ENCODE results near the gene CYB561. TPM values are rescaled to one million over a fixed set of nuclear protein-coding genes. Genes with fewer than 3 reads are reported as not detected.

Gene CYB561
- total and polyA plus RNA-seq, 2 experiments from 2014 or later: 13.7 to 30.9 TPM

- H4K20me1 ChIP-seq (replicated peaks; ENCODE audit: insufficient read depth): no peaks in the 10 kb centered on the region
- no peaks in the 10 kb centered on the region; the same call in 2 of the 3 replicates for H3K36me3 Mint-ChIP-seq (ENCODE audit: low read depth)
- no peak for TF ChIP-seq ZNF331 (CRISPR knock-in tag; IDR thresholded peaks at IDR 0.05; ENCODE audit: low read depth)
- TF ChIP-seq, protein P1, sequence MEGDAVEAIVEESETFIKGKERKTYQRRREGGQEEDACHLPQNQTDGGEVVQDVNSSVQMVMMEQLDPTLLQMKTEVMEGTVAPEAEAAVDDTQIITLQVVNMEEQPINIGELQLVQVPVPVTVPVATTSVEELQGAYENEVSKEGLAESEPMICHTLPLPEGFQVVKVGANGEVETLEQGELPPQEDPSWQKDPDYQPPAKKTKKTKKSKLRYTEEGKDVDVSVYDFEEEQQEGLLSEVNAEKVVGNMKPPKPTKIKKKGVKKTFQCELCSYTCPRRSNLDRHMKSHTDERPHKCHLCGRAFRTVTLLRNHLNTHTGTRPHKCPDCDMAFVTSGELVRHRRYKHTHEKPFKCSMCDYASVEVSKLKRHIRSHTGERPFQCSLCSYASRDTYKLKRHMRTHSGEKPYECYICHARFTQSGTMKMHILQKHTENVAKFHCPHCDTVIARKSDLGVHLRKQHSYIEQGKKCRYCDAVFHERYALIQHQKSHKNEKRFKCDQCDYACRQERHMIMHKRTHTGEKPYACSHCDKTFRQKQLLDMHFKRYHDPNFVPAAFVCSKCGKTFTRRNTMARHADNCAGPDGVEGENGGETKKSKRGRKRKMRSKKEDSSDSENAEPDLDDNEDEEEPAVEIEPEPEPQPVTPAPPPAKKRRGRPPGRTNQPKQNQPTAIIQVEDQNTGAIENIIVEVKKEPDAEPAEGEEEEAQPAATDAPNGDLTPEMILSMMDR (conservative IDR thresholded peaks at IDR 0.05; ENCODE audit: low read depth in 2 of 2): no peak
- TF ChIP-seq, protein P2, sequence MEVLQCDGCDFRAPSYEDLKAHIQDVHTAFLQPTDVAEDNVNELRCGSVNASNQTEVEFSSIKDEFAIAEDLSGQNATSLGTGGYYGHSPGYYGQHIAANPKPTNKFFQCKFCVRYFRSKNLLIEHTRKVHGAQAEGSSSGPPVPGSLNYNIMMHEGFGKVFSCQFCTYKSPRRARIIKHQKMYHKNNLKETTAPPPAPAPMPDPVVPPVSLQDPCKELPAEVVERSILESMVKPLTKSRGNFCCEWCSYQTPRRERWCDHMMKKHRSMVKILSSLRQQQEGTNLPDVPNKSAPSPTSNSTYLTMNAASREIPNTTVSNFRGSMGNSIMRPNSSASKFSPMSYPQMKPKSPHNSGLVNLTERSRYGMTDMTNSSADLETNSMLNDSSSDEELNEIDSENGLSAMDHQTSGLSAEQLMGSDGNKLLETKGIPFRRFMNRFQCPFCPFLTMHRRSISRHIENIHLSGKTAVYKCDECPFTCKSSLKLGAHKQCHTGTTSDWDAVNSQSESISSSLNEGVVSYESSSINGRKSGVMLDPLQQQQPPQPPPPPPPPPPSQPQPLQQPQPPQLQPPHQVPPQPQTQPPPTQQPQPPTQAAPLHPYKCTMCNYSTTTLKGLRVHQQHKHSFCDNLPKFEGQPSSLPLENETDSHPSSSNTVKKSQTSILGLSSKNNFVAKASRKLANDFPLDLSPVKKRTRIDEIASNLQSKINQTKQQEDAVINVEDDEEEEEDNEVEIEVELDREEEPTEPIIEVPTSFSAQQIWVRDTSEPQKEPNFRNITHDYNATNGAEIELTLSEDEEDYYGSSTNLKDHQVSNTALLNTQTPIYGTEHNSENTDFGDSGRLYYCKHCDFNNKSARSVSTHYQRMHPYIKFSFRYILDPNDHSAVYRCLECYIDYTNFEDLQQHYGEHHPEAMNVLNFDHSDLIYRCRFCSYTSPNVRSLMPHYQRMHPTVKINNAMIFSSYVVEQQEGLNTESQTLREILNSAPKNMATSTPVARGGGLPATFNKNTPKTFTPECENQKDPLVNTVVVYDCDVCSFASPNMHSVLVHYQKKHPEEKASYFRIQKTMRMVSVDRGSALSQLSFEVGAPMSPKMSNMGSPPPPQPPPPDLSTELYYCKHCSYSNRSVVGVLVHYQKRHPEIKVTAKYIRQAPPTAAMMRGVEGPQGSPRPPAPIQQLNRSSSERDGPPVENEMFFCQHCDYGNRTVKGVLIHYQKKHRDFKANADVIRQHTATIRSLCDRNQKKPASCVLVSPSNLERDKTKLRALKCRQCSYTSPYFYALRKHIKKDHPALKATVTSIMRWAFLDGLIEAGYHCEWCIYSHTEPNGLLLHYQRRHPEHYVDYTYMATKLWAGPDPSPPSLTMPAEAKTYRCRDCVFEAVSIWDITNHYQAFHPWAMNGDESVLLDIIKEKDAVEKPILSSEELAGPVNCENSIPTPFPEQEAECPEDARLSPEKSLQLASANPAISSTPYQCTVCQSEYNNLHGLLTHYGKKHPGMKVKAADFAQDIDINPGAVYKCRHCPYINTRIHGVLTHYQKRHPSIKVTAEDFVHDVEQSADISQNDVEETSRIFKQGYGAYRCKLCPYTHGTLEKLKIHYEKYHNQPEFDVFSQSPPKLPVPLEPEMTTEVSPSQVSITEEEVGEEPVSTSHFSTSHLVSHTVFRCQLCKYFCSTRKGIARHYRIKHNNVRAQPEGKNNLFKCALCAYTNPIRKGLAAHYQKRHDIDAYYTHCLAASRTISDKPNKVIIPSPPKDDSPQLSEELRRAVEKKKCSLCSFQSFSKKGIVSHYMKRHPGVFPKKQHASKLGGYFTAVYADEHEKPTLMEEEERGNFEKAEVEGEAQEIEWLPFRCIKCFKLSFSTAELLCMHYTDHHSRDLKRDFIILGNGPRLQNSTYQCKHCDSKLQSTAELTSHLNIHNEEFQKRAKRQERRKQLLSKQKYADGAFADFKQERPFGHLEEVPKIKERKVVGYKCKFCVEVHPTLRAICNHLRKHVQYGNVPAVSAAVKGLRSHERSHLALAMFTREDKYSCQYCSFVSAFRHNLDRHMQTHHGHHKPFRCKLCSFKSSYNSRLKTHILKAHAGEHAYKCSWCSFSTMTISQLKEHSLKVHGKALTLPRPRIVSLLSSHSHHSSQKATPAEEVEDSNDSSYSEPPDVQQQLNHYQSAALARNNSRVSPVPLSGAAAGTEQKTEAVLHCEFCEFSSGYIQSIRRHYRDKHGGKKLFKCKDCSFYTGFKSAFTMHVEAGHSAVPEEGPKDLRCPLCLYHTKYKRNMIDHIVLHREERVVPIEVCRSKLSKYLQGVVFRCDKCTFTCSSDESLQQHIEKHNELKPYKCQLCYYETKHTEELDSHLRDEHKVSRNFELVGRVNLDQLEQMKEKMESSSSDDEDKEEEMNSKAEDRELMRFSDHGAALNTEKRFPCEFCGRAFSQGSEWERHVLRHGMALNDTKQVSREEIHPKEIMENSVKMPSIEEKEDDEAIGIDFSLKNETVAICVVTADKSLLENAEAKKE (CRISPR knock-in tag; IDR thresholded peaks at IDR 0.05): no peak
- TF ChIP-seq REST (IDR thresholded peaks at IDR 0.05; ENCODE audit: unreplicated experiment): no peak
- TF ChIP-seq EZH2phosphoT487 (IDR thresholded peaks at IDR 0.05; ENCODE audit: unreplicated experiment): no peak
- no peak for TF ChIP-seq ZNF114 (CRISPR knock-in tag; IDR thresholded peaks at IDR 0.05)
- no peak for TF ChIP-seq ETS1 (IDR thresholded peaks at IDR 0.05)
- no peak for TF ChIP-seq EZH2 (IDR thresholded peaks at IDR 0.05; ENCODE audit: low read depth, unreplicated experiment)
- TF ChIP-seq NANOG (IDR thresholded peaks at IDR 0.05; ENCODE audit: borderline replicate concordance): no peak
- no peak for TF ChIP-seq JUNB (IDR thresholded peaks at IDR 0.05; ENCODE audit: unreplicated experiment)
- TF ChIP-seq CREB1 (CRISPR knock-in tag; IDR thresholded peaks at IDR 0.05; ENCODE audit: low read depth): no peak
- no peak for TF ChIP-seq STAT1 (IDR thresholded peaks at IDR 0.05; ENCODE audit: unreplicated experiment)
- TF ChIP-seq POLR2AphosphoS5 (IDR thresholded peaks at IDR 0.05; ENCODE audit: low read depth): no peak
- DNase-seq (ENCODE audit: low spot score) (no peak), ATAC-seq (no peak)
- H3K4me2 ChIP-seq: no peak overlapping the region
- no peak overlapping the region for H3K27ac Mint-ChIP-seq
- H3K36me3 ChIP-seq (ENCODE audit: insufficient read depth): no peaks in the 10 kb centered on the region
- no peaks in the 10 kb centered on the region for H3K4me1 ChIP-seq (ENCODE audit: insufficient read depth)
- H3K4me3 Mint-ChIP-seq: no peak overlapping the region
- H3K9me3 Mint-ChIP-seq: no peaks in the 10 kb centered on the region
- peaks cover 2% of the 10 kb centered on the region for H3K27me3 Mint-ChIP-seq (ENCODE audit: insufficient read depth, low read depth, poor library complexity)
- H3K4me1 Mint-ChIP-seq: peaks cover 4% of the 10 kb centered on the region; the same call in 1 of the 3 replicates
- no peak overlapping the region for H3K4me3 ChIP-seq
- H3F3A ChIP-seq (replicated peaks; ENCODE audit: low read depth): no peaks in the 10 kb centered on the region
- H3K27me3 ChIP-seq (ENCODE audit: insufficient read depth): no peaks in the 10 kb centered on the region
- no peaks in the 10 kb centered on the region for H3K79me2 ChIP-seq (replicated peaks; ENCODE audit: insufficient read depth)
- no peaks in the 10 kb centered on the region for H3K9me2 ChIP-seq (ENCODE audit: insufficient read depth)
- no peak overlapping the region for H3K27ac ChIP-seq (ENCODE audit: low read depth)
- no peak overlapping the region; the same call in 1 of the 2 replicates for H2AFZ ChIP-seq
Measured at GRCh38 chr17:63490858-63491400, 44.8 kb upstream of the CYB561 start.

All from GM23338 (cell line).